DOHH2 (cell line): ENCODE measurements around the gene LYPD6.
A peak's percentile ranks its signal among the peaks of the same experiment; 100 is the strongest.

Experiments
- H3F3A ChIP-seq: fragments of 200-600 bp; sonication (generic), shearing (Covaris generic); 2 replicates; pipeline ENCODE4 v1.6.0; 2016; ENCODE audit warnings: antibody characterized with exemption, mild to moderate bottlenecking; ENCODE audit not compliant: control insufficient read depth, insufficient read depth
- H3K27ac ChIP-seq: fragments of 200-600 bp; sonication (generic); 2 replicates; pipeline ENCODE4 v1.5.1; 2014; ENCODE audit warnings: low read depth, mild to moderate bottlenecking, low read length, moderate library complexity
- H3K27me3 ChIP-seq: fragments of 200-600 bp; sonication (generic); 2 replicates; pipeline ENCODE4 v1.6.1; 2014; ENCODE audit warnings: mild to moderate bottlenecking, low read length, mixed read lengths; ENCODE audit not compliant: control insufficient read depth
- H3K36me3 ChIP-seq: fragments of 200-600 bp; sonication (generic); 2 replicates; pipeline ENCODE4 v1.6.1; 2014; ENCODE audit warnings: mild to moderate bottlenecking, low read length, moderate library complexity, mixed read lengths; ENCODE audit not compliant: control insufficient read depth
- H3K4me1 ChIP-seq: fragments of 200-600 bp; sonication (generic); 2 replicates; pipeline ENCODE4 v1.6.1; 2014; ENCODE audit warnings: mild to moderate bottlenecking, low read length, mixed read lengths; ENCODE audit not compliant: control insufficient read depth
- H3K4me2 ChIP-seq: fragments of 200-600 bp; sonication (generic); 2 replicates; pipeline ENCODE4 v1.6.0; 2014; ENCODE audit warnings: mild to moderate bottlenecking, low read length, moderate library complexity
- H3K4me3 ChIP-seq: fragments of 200-600 bp; sonication (generic); 2 replicates; pipeline ENCODE4 v1.5.1; 2014; ENCODE audit warnings: mild to moderate bottlenecking, low read length, mixed read lengths
- H3K79me2 ChIP-seq: fragments of 200-600 bp; sonication (generic); 2 replicates; pipeline ENCODE4 v1.6.1; 2014; ENCODE audit warnings: mild to moderate bottlenecking, low read length, mixed read lengths; ENCODE audit not compliant: control insufficient read depth
- H3K9me2 ChIP-seq: fragments of 200-600 bp; sonication (generic); replicated peaks from 2 replicates; pipeline ENCODE4 v1.6.1; 2014; ENCODE audit warnings: mild to moderate bottlenecking, low read length, mixed read lengths; ENCODE audit not compliant: control insufficient read depth
- H3K9me3 ChIP-seq: fragments of 200-600 bp; sonication (generic); 2 replicates; pipeline ENCODE4 v1.6.1; 2014; ENCODE audit warnings: antibody characterized with exemption, low read length, mixed read lengths; ENCODE audit not compliant: control insufficient read depth, insufficient read depth
- H4K20me1 ChIP-seq: fragments of 200-600 bp; sonication (generic); 2 replicates; pipeline ENCODE4 v1.6.0; 2014; ENCODE audit warnings: low read depth, mild to moderate bottlenecking, antibody characterized with exemption, low read length, moderate library complexity; ENCODE audit not compliant: control insufficient read depth, insufficient read depth
- EZH2phosphoT487 ChIP-seq: fragments of 200-600 bp; sonication (generic); IDR thresholded peaks from 2 replicates; pipeline ENCODE4 v1.6.1; 2017; ENCODE audit warnings: borderline replicate concordance, mild to moderate bottlenecking, antibody characterized with exemption, low read length, moderate library complexity, mixed read lengths
- TF ChIP-seq, protein P1 (sequence below): fragments of 200-600 bp; sonication (generic); IDR thresholded peaks from one replicate; pipeline ENCODE4 v1.5.1; 2014; ENCODE audit warnings: antibody characterized with exemption, mild to moderate bottlenecking, low read depth, low read length; ENCODE audit not compliant: poor library complexity, severe bottlenecking

Gene LYPD6

DNA sequence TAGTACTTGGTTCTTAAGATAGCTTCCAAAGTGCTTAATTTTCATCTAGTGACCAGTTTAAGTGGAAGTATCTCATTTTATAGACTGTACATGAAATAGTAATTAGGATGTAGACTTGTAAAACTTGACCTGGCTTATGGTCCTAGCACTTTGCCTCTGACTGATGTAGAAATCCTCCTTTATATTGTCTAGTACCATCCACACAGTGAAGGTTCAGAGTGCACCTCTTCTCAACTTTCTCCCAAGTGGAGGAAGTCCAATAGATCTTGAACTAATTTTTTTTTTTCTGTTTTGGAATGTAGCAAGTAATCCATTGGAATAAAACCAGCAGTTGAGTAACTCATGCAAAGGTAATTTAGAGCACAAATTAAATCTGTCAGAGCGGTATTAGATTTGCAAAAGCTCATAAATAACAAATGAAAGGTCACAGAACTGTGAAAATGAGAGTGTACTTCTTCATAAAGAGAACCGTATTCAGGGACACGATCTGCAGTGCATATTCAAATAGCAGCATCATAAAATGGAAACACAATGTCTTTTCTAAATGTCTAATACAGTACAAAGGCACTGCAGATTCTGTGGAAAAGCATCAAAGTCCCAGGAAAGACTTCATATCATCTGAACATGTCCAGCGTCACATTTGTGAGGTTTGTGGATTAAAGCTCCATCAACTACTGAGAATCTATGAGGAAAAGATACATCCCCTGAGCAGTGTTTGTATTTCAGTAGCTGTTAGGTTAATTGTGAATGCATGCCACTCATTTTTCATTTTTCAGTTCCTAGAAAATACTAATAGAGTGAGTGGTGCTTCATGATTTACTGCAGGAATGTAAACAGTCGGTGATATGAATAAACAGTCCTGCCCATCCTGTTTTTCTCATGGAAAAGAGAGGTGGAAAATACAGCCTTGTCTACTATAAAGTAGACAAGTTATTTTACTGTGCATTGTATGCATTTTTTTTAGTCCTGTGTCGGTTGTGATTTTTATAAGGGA lies 100.7 kb downstream of the LYPD6 start:
- Histone ChIP-seq H3K9me3 (no peaks in the 10 kb centered on the region), H3F3A (no peaks in the 10 kb centered on the region), H3K27me3 (peaks cover 9% of the 10 kb centered on the region), H3K4me1 (no peaks in the 10 kb centered on the region), H3K4me3 (no peak overlapping the region), H4K20me1 (no peaks in the 10 kb centered on the region), H3K79me2 (no peaks in the 10 kb centered on the region), H3K36me3 (no peaks in the 10 kb centered on the region), H3K27ac (no peak overlapping the region), H3K9me2 (no peaks in the 10 kb centered on the region), H3K4me2 (no peak overlapping the region)
- TF ChIP-seq, protein P1, sequence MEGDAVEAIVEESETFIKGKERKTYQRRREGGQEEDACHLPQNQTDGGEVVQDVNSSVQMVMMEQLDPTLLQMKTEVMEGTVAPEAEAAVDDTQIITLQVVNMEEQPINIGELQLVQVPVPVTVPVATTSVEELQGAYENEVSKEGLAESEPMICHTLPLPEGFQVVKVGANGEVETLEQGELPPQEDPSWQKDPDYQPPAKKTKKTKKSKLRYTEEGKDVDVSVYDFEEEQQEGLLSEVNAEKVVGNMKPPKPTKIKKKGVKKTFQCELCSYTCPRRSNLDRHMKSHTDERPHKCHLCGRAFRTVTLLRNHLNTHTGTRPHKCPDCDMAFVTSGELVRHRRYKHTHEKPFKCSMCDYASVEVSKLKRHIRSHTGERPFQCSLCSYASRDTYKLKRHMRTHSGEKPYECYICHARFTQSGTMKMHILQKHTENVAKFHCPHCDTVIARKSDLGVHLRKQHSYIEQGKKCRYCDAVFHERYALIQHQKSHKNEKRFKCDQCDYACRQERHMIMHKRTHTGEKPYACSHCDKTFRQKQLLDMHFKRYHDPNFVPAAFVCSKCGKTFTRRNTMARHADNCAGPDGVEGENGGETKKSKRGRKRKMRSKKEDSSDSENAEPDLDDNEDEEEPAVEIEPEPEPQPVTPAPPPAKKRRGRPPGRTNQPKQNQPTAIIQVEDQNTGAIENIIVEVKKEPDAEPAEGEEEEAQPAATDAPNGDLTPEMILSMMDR: no peak
- no peak for TF ChIP-seq EZH2phosphoT487

DNA sequence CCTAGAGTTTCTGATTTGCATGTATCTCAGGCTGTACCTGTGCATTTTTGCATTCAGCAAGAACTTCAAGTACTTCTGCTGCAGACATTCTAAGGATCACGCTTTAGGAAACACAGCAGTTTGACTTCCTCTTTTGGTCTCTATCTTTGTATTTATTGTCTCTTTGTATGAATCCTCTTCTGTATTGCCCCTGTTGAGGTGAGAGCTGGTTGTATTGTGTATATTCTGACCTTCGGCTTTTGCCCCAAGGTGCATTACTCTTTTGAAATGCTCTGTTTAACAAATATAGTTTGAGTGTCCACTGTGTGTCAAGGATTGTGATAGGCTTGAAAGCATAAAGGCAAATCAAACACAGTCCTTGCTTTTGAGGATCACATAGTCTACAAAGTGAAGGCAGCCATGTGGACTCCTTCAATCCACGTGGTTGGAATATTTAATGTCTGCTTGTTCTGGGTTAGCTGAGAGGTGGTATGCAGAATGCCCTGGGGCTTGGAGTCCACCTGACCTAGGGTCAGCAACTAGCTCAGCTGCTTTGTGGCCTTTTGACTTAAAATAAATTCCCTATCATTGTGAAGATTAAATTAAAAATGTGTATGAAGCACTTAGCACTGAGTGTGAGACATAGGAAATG lies 108.1 kb downstream of the LYPD6 start:
- H3K9me2 ChIP-seq: no peaks in the 10 kb centered on the region
- peak overlapping the region; percentile 3; the same call in 1 of the 2 replicates for H3K4me2 ChIP-seq
- no peaks in the 10 kb centered on the region for H3K9me3 ChIP-seq
- no peak overlapping the region for H3K4me3 ChIP-seq
- no peaks in the 10 kb centered on the region for H4K20me1 ChIP-seq
- TF ChIP-seq EZH2phosphoT487: no peak
- TF ChIP-seq, protein P1: no peak
- H3K79me2 ChIP-seq: no peaks in the 10 kb centered on the region
- no peak overlapping the region for H3K27ac ChIP-seq
- H3K27me3 ChIP-seq: no peaks in the 10 kb centered on the region
- H3K4me1 ChIP-seq: peaks cover 10% of the 10 kb centered on the region
- no peaks in the 10 kb centered on the region for H3F3A ChIP-seq
- H3K36me3 ChIP-seq: no peaks in the 10 kb centered on the region

DNA sequence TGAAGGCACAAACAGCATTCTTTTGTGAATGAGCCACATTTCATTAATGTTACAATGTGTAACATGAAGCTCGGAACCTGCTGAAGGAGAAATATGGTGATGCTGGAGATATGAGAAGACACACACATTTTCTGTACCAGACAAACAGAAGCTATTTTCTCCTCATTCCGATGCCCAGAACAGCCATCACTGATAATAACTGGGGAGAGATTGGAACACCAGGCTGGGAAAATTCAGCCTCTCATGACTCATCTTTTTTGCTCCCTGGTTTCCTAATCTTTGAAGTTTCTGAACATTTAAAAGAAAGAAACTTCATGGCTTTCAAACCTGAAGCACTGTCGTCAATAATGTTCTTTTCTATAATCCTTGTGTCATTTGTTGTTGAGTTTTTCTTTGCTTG lies 110.9 kb downstream of the LYPD6 start:
- no peak for TF ChIP-seq EZH2phosphoT487
- TF ChIP-seq, protein P1: no peak

More for the DNA sequence above, 110.9 kb downstream of the LYPD6 start:
- H3K4me2 ChIP-seq: no peak overlapping the region
- no peaks in the 10 kb centered on the region for H3K36me3 ChIP-seq
- no peaks in the 10 kb centered on the region for H3K9me2 ChIP-seq
- H4K20me1 ChIP-seq: no peaks in the 10 kb centered on the region
- H3K9me3 ChIP-seq: no peaks in the 10 kb centered on the region
- no peaks in the 10 kb centered on the region for H3F3A ChIP-seq
- H3K27ac ChIP-seq: no peak overlapping the region
- no peaks in the 10 kb centered on the region for H3K79me2 ChIP-seq
- H3K4me1 ChIP-seq: peaks cover 10% of the 10 kb centered on the region
- no peak overlapping the region for H3K4me3 ChIP-seq
- no peaks in the 10 kb centered on the region for H3K27me3 ChIP-seq
